Inflammatory macrophage treated with lipopolysaccharide for 4 hours (primary cell): ENCODE data around the gene TDRD1.
"Not testable (repeated sequence)": the region's sequence is repeated elsewhere in the genome, so short reads cannot be mapped to it uniquely, and the experiment has no call there.

Experiments
- DNase-seq: peaks from one replicate; pipeline ENCODE4 v3.0.0-alpha.2; 2020

TDRD1 gene, protein sequence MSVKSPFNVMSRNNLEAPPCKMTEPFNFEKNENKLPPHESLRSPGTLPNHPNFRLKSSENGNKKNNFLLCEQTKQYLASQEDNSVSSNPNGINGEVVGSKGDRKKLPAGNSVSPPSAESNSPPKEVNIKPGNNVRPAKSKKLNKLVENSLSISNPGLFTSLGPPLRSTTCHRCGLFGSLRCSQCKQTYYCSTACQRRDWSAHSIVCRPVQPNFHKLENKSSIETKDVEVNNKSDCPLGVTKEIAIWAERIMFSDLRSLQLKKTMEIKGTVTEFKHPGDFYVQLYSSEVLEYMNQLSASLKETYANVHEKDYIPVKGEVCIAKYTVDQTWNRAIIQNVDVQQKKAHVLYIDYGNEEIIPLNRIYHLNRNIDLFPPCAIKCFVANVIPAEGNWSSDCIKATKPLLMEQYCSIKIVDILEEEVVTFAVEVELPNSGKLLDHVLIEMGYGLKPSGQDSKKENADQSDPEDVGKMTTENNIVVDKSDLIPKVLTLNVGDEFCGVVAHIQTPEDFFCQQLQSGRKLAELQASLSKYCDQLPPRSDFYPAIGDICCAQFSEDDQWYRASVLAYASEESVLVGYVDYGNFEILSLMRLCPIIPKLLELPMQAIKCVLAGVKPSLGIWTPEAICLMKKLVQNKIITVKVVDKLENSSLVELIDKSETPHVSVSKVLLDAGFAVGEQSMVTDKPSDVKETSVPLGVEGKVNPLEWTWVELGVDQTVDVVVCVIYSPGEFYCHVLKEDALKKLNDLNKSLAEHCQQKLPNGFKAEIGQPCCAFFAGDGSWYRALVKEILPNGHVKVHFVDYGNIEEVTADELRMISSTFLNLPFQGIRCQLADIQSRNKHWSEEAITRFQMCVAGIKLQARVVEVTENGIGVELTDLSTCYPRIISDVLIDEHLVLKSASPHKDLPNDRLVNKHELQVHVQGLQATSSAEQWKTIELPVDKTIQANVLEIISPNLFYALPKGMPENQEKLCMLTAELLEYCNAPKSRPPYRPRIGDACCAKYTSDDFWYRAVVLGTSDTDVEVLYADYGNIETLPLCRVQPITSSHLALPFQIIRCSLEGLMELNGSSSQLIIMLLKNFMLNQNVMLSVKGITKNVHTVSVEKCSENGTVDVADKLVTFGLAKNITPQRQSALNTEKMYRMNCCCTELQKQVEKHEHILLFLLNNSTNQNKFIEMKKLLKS

DNA sequence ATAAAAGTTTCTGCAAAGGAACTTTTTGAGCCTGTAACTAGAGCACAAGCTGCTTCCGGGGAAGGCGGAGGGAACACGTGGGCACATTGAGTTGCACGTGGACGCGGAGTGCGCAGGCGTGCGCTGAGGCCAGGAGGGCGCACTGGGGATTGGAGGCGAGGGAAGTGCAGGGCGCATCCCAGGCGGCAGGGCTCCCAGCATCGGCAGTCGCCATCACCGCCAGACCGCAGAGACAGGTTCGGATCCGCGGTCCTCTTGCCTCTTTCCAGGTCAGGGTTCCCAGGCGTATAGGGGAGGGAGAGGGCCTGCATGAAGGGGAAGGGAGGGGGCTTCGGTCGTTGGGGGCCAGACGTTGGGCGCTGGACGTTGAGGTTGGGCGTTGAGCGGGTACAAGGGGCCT is at the start of gene TDRD1:
Gene TDRD1, plus strand, starts transcription at position 206 of the 400 bp plus-strand sequence. CDS start 8,479 bp downstream, outside the sequence.
- no peak for DNase-seq

- peak; percentile 64 for DNase-seq
Observed at GRCh38 chr10:114131094-114131493, 48.1 kb upstream of the TDRD1 start.

DNA sequence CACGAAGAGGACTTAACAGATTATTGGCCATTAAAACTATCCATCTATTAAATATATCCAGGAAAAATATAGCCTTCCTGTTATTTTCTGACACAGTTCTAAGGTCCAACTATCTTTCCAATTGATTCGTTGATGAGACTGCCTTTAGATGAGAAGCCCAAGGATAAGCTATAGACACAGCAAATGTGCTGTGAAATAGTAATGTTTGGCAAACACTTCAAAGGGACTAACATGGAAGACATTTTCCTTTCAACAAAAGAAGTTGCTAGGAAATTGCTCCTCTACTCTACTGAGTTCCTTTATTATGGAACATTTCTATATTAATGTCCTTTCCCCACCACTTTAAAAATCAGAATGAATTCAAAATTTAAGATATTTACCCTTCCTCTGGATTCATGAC is 43.7 kb upstream of the TDRD1 start:
- DNase-seq, result no peak

GRCh38 chr10:114138581-114138980 is 40.6 kb upstream of the TDRD1 start:
- DNase-seq, result no peak

DNA sequence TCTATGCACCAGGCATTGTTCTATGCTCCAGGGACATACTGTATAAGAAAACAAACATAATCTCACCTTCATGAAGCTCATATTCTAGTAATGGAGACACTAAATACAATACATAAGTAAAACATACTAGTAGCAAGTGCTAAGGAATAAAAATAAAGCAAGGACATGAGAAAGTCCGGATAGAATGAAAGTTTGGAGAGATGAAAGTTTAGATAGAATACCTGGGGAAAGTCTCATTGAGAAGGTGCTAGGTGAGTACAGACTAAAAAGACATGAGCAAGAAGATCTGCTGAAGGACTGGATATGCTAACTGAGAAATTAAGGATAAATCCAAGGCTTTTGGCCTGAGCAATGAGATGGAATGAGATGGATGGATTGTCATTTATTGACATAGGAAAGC is 39.1 kb upstream of the TDRD1 start:
- no peak for DNase-seq

DNA sequence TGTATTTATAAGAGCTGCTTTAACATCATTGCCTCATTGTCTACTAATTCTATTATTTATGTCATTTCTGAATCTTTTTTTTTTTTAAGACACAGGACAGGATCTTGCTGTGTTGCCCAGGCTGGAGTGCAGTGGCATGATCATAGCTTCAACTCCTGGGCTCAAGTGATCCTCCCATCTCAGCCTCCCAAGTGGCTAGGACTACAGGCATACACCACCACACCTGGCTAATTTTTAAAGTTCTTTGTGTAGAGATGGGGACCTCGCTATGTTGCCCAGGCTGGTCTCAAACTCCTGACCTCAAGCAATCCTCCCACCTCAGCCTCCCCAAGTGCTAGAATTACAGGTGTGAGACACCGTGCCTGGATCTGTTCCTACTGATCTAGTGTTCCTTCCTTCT is 38.3 kb upstream of the TDRD1 start:
- DNase-seq, result not testable (repeated sequence)

DNA sequence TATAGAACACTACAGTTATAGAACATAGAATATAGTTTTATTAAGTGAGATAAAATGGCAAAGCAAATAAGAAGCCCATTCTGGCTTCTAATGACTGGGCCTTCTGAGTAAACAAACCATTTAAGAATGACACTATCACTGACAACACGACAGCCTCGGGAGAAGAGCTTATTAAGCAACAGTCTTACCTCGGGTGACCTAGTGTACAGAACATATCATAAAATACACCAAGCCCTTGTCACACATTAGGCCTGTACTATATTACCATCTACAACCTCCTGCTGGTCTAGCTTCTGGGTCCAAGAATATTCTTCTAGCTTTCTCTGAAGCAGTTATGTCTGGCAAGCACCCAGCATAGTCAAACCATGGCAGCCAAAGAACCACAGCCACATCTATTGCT is 37.1 kb upstream of the TDRD1 start:
- no peak for DNase-seq

- DNase-seq, result no peak
Observed at GRCh38 chr10:114143160-114143559, 36.0 kb upstream of the TDRD1 start.

DNA sequence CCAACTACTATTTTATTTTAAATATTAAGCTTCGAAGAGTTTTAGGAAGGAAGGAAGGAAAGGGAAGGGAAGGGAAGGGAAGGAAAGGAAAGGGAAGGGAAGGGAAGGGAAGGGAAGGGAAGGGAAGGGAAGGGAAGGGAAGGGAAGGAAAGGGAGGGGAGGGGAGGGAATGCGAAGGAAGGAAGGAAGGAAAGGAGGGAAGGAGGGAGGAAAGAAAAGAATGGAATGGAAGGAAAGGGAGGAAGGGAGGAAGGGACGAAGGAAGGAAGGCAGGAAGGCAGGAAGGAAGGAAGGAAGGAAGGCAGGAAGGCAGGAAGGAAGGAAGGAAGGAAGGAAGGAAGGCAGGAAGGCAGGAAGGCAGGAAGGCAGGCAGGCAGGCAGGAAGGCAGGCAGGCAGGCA is 29.7 kb upstream of the TDRD1 start:
- DNase-seq, result not testable (repeated sequence)

- no peak for DNase-seq
Observed at GRCh38 chr10:114151486-114151885, 27.7 kb upstream of the TDRD1 start.

- DNase-seq, result no peak
Observed at GRCh38 chr10:114151892-114152291, 27.3 kb upstream of the TDRD1 start.

- DNase-seq, result no peak
Observed at GRCh38 chr10:114157912-114158311, 21.2 kb upstream of the TDRD1 start.

- no peak for DNase-seq
Observed at GRCh38 chr10:114163062-114163461, 16.1 kb upstream of the TDRD1 start.

DNA sequence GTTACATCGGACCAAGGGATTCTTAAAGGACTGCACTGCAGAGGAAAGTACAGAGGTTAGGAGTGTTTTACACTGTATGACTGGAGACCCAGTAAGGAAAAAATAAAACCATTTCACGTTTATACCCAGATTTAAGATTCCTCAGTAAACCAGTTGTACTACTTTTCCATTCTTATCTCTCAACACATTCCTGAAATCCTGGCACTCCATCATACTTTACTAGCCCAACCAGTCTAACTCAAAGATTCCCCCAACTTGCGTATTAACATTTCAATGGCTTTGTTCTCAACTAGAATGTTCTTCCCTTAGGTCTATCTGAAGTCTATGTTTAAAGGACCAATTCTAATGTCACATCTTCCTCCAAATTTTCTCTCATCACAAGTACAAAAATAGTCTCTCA is 13.1 kb upstream of the TDRD1 start:
- no peak for DNase-seq

DNA sequence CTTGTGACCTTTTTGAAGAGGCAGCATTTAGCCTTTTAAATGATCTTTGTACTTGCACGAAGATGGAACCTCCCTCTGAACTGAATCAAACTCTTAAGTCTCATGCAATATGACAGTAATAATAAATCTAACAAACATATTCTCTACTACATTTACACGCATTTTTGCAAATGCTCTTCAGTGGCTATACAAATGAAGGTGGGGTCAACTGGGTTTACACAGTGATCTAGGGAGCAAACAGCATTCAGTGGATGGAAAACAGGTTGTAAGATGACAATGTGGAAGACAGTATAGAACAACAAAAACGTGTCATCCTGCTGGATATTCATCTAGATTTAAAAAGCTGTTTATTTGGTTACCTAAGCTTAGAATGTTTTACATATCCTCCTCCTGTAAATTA is 12.7 kb upstream of the TDRD1 start:
- DNase-seq, result no peak

- DNase-seq, result no peak
Observed at GRCh38 chr10:114167985-114168384, 11.2 kb upstream of the TDRD1 start.

DNA sequence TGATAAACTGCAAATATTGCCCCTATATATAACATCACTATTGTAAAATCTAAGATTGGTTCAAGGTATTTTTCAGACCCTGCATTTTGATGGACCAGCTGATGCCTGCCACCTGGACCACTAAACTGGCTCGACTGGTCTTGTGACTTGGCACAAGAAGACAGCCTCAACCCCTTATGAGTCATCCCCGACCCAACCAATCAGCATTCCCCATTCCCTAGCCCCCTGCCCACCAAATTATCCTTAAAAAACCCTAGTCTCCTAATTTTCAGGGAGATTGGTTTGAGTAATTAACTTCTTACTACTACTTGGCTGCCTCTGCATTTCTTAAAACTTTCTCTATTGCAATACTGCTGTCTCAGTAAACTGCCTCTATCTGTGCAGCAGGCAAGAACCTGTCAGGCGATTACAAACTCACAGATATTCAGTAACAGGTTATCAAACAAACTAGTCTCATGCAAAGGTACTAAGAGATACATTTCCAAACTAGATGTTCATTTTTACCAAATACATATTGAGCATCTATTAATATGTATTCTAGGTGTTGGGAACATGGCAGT is 10.6 kb upstream of the TDRD1 start:
- no peak for DNase-seq

DNA sequence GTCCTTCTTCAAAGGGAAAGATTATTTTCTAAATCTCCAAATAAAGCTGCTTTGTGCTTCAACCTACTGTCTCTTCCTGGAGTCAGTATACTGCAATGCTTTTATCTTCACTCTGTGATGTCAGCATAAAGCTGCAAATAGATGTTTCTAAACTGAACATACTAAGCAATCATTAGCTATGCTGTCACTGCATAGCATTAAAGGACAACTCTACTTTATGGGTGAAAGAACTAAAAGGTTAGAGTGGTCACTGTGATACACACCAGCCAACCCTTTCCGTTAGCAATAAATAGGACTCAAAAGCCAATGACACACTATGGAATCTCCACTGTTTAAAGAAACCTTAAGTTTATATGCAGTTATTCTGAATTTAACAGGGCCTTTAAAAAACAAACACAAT is 6.9 kb upstream of the TDRD1 start:
- DNase-seq, result peak; percentile 11

- peak; percentile 7 for DNase-seq
Observed at GRCh38 chr10:114172776-114173602, 6.2 kb upstream of the TDRD1 start.

- DNase-seq, result no peak
Observed at GRCh38 chr10:114173603-114173920, 5.6 kb upstream of the TDRD1 start.

GRCh38 chr10:114173921-114174694 is 5.0 kb upstream of the TDRD1 start, which contains the start of gene CCDC186:
TSS of gene CCDC186 (minus strand) at chr10:114174203. CDS start at chr10:114163268, 10,935 bp downstream.
- DNase-seq, result peak; percentile 92
